GM18520 (cell line): ENCODE measurements around the gene ITPR3.

Experiments used
- ATAC-seq: cut with Tn5 transposase; IDR thresholded peaks from one replicate; pipeline ENCODE4 v1.9.1; 2021; ENCODE audit not compliant: unreplicated experiment

Gene ITPR3

GRCh38 chr6:33695451-33695887 lies 74.3 kb downstream of the ITPR3 start:
- ATAC-seq = no peak

- no peak for ATAC-seq
Observed at GRCh38 chr6:33696076-33696475, 75.0 kb downstream of the ITPR3 start.

- ATAC-seq = no peak
Observed at GRCh38 chr6:33696548-33697518, 75.7 kb downstream of the ITPR3 start.

GRCh38 chr6:33697845-33698244 lies 76.7 kb downstream of the ITPR3 start:
- no peak for ATAC-seq

GRCh38 chr6:33698494-33698893 lies 77.4 kb downstream of the ITPR3 start:
- ATAC-seq = no peak

- ATAC-seq = no peak
Observed at GRCh38 chr6:33699131-33699530, 78.0 kb downstream of the ITPR3 start.

- ATAC-seq = no peak
Observed at GRCh38 chr6:33699739-33700138, 78.6 kb downstream of the ITPR3 start.

GRCh38 chr6:33700391-33701050 lies 79.4 kb downstream of the ITPR3 start:
- no peak for ATAC-seq

GRCh38 chr6:33702345-33702977 lies 81.3 kb downstream of the ITPR3 start:
- ATAC-seq = no peak

- no peak for ATAC-seq
Observed at GRCh38 chr6:33704215-33705066, 83.3 kb downstream of the ITPR3 start.

GRCh38 chr6:33705268-33705885 lies 84.3 kb downstream of the ITPR3 start:
- no peak for ATAC-seq

- ATAC-seq = no peak
Observed at GRCh38 chr6:33705955-33706725, 85.0 kb downstream of the ITPR3 start.

GRCh38 chr6:33707771-33708170 lies 86.6 kb downstream of the ITPR3 start:
- no peak for ATAC-seq

GRCh38 chr6:33708516-33709204 lies 87.5 kb downstream of the ITPR3 start:
- ATAC-seq = no peak

- no peak for ATAC-seq
Observed at GRCh38 chr6:33709605-33710295, 88.6 kb downstream of the ITPR3 start.

- no peak for ATAC-seq
Observed at GRCh38 chr6:33710296-33711121, 89.4 kb downstream of the ITPR3 start.
